Large intestine (tissue), 3 donors: ENCODE data around the gene TPSG1. TPM values are rescaled to one million over a fixed set of nuclear protein-coding genes. Genes with fewer than 3 reads are reported as not detected.
"Not testable (repeated sequence)": the region's sequence is repeated elsewhere in the genome, so short reads cannot be mapped to it uniquely, and the experiment has no call there.

ENCODE experiments used
- DNase-seq, 2 donors: peaks; one replicate each; pipeline versions ENCODE4 v3.0.0 to v3.0.0-alpha.2; 2013
- H3K27ac ChIP-seq: one replicate; pipeline ENCODE4 v1.5.1; 2013; ENCODE audit warnings: low read length
- H3K27me3 ChIP-seq: 2 replicates; pipeline ENCODE4 v1.6.1; 2013; ENCODE audit warnings: low read length; ENCODE audit not compliant: control insufficient read depth, insufficient read depth
- H3K36me3 ChIP-seq: 2 replicates; pipeline ENCODE4 v1.6.1; 2013; ENCODE audit warnings: low read length; ENCODE audit not compliant: control insufficient read depth, insufficient read depth
- H3K4me1 ChIP-seq: one replicate; pipeline ENCODE4 v1.6.1; 2013; ENCODE audit warnings: low read length; ENCODE audit not compliant: control insufficient read depth, insufficient read depth
- H3K4me3 ChIP-seq: one replicate; pipeline ENCODE4 v1.5.1; 2013; ENCODE audit warnings: low read length
- H3K9me3 ChIP-seq: one replicate; pipeline ENCODE4 v1.6.1; 2013; ENCODE audit warnings: mild to moderate bottlenecking, low read depth, low read length, moderate library complexity; ENCODE audit not compliant: control insufficient read depth
- WGBS: methylation state at CpG from one replicate; pipeline ENCODE4 v1.1.5; 2013; ENCODE audit warnings: low lambda C conversion rate; ENCODE audit not compliant: insufficient coverage; 5-methylcytosine and 5-hydroxymethylcytosine counted together
- polyA plus RNA-seq: library from polyadenylated mRNA; unstranded; fragments of 120-200 nt; gene quantifications from one replicate; pipeline ENCODE4 v1.2.1, GENCODE V29; 2013

TPSG1 gene
- polyA plus RNA-seq, 1 donor, result 25.4 TPM

GRCh38 chr16:1194665-1195392 lies 30.2 kb downstream of the TPSG1 start:
- no peaks in the 10 kb centered on the region for H3K27me3 ChIP-seq
- H3K4me1 ChIP-seq, result peaks cover 9% of the 10 kb centered on the region
- peak in 1 of 2 donors; percentile 41 for DNase-seq
- no CpG with 5 or more reads among the region's 61 CpGs for WGBS
- H3K9me3 ChIP-seq, result no peaks in the 10 kb centered on the region
- H3K4me3 ChIP-seq, result no peak overlapping the region
- H3K36me3 ChIP-seq, result no peaks in the 10 kb centered on the region
- H3K27ac ChIP-seq, result no peak overlapping the region

- Histone ChIP-seq H3K36me3 (no peaks in the 10 kb centered on the region), H3K9me3 (no peaks in the 10 kb centered on the region), H3K27me3 (no peaks in the 10 kb centered on the region), H3K27ac (no peak overlapping the region), H3K4me3 (no peak overlapping the region), H3K4me1 (peaks cover 9% of the 10 kb centered on the region)
- no CpG with 5 or more reads among the region's 29 CpGs for WGBS
- DNase-seq, result no peak
Measured at GRCh38 chr16:1193825-1194581, 31.1 kb downstream of the TPSG1 start.

GRCh38 chr16:1193143-1193824 lies 31.8 kb downstream of the TPSG1 start:
- Histone ChIP-seq H3K4me3 (no peak overlapping the region), H3K9me3 (no peaks in the 10 kb centered on the region), H3K4me1 (peaks cover 9% of the 10 kb centered on the region), H3K27me3 (no peaks in the 10 kb centered on the region), H3K36me3 (no peaks in the 10 kb centered on the region), H3K27ac (no peak overlapping the region)
- WGBS, result no CpG with 5 or more reads among the region's 30 CpGs
- DNase-seq, result no peak

GRCh38 chr16:1192384-1193073 lies 32.5 kb downstream of the TPSG1 start:
- WGBS, result no CpG with 5 or more reads among the region's 9 CpGs
- H3K27me3 ChIP-seq, result no peaks in the 10 kb centered on the region
- H3K9me3 ChIP-seq, result no peaks in the 10 kb centered on the region
- H3K36me3 ChIP-seq, result no peaks in the 10 kb centered on the region
- no peak overlapping the region for H3K4me3 ChIP-seq
- peaks cover 9% of the 10 kb centered on the region for H3K4me1 ChIP-seq
- DNase-seq, result no peak
- no peak overlapping the region for H3K27ac ChIP-seq

- not testable (repeated sequence) for H3K4me3 ChIP-seq, H3K36me3 ChIP-seq, DNase-seq, H3K9me3 ChIP-seq, H3K4me1 ChIP-seq, H3K27ac ChIP-seq, H3K27me3 ChIP-seq
- WGBS, result no CpG with 5 or more reads among the region's 11 CpGs
Measured at GRCh38 chr16:1190789-1191188, 34.3 kb downstream of the TPSG1 start.

GRCh38 chr16:1189455-1189854 lies 35.6 kb downstream of the TPSG1 start:
- no peak for DNase-seq
- no peaks in the 10 kb centered on the region for H3K36me3 ChIP-seq
- WGBS, result no CpG with 5 or more reads among the region's 7 CpGs
- no peak overlapping the region for H3K27ac ChIP-seq
- H3K4me1 ChIP-seq, result peaks cover 9% of the 10 kb centered on the region
- no peaks in the 10 kb centered on the region for H3K27me3 ChIP-seq
- H3K4me3 ChIP-seq, result no peak overlapping the region
- H3K9me3 ChIP-seq, result peaks cover 8% of the 10 kb centered on the region

GRCh38 chr16:1188432-1189189 lies 36.5 kb downstream of the TPSG1 start:
- DNase-seq, result peak in 1 of 2 donors; percentile 26
- H3K27ac ChIP-seq, result no peak overlapping the region
- no peak overlapping the region for H3K4me3 ChIP-seq
- no CpG with 5 or more reads among the region's 32 CpGs for WGBS
- no peaks in the 10 kb centered on the region for H3K27me3 ChIP-seq
- H3K9me3 ChIP-seq, result peaks cover 8% of the 10 kb centered on the region
- H3K4me1 ChIP-seq, result peaks cover 9% of the 10 kb centered on the region
- H3K36me3 ChIP-seq, result no peaks in the 10 kb centered on the region

GRCh38 chr16:1185460-1186207 lies 39.4 kb downstream of the TPSG1 start:
- DNase-seq, H3K27ac ChIP-seq, H3K27me3 ChIP-seq, H3K36me3 ChIP-seq, H3K4me3 ChIP-seq, H3K4me1 ChIP-seq: not testable (repeated sequence)
- H3K9me3 ChIP-seq, result peaks cover 14% of the 10 kb centered on the region
- WGBS, result no CpG with 5 or more reads among the region's 86 CpGs

- Histone ChIP-seq H3K9me3 (peaks cover 14% of the 10 kb centered on the region), H3K36me3 (no peaks in the 10 kb centered on the region), H3K27ac (no peak overlapping the region), H3K27me3 (no peaks in the 10 kb centered on the region), H3K4me1 (no peaks in the 10 kb centered on the region), H3K4me3 (no peak overlapping the region)
- no peak for DNase-seq
- no CpG with 5 or more reads among the region's 18 CpGs for WGBS
Measured at GRCh38 chr16:1184980-1185379, 40.1 kb downstream of the TPSG1 start.
